GM18907 (cell line): ENCODE measurements around the gene RCL1.
A peak's percentile ranks its signal among the peaks of the same experiment; 100 is the strongest.
"Not testable (repeated sequence)": the region's sequence is repeated elsewhere in the genome, so short reads cannot be mapped to it uniquely, and the experiment has no call there.

Source experiments
- ATAC-seq: cut with Tn5 transposase; IDR thresholded peaks from one replicate; pipeline ENCODE4 v1.9.1; 2021; ENCODE audit warnings: mild to moderate bottlenecking, moderate library complexity; ENCODE audit not compliant: unreplicated experiment

Gene RCL1

DNA sequence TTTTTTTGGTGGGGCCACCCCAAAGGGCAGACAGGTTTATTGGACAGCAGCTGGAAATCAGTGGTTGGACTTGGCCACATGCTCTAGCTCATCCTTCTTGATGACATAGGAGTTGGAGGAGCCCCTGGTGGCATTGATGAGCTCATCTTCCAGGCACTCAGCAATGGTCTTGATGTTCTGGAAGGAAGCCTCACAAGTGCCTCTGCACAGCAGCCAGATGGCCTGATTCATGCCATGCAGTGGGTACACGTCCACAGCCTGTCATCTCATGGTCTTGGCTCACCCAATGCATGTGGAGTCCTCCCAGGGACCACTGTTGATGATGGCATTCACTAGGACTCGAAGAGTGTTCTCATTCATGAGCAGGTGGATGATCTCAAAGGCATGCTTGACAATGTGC, 11.3 kb upstream of the RCL1 start:
- no peak for ATAC-seq

GRCh38 chr9:4783191-4783590, 9.6 kb upstream of the RCL1 start:
- not testable (repeated sequence) for ATAC-seq

GRCh38 chr9:4784403-4784802, 8.3 kb upstream of the RCL1 start:
- no peak for ATAC-seq

DNA sequence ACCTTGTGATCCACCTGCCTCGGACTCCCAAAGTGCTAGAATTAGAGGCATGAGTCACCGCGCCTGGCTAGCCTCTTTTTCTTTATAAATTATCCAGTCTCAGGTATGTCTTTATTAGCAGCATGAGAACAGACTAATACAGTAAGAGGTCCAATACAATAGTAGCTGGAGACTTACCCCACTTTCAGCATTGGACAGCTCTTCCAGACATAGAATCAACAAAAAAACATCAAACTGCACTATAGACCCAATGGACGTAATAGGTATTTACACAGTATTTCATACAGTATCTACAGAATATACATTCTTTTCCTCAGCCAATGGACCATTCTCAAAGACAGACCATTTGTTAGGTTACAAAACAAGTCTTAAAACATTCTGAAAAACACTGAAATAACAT, 6.1 kb upstream of the RCL1 start:
- no peak for ATAC-seq

DNA sequence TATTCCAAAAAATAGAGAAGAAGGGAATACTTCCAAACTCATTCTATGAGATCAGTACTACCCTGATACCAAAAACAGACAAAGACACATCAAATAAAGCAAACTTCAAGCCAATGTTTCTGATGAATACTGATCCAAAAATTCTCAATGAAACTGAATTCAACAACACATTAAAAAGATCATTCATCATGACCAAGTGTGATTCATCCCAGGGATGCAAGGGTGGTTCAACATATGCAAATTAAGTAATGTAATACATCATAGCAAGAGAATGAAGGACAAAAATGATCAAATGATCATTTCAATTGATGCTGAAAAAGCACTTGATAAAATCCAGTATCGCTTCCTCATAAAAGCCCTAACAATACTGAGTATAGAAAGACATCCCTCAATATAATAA, 4.9 kb upstream of the RCL1 start:
- ATAC-seq = no peak

- ATAC-seq = no peak
These were observed 4.0 kb upstream of the RCL1 start for GRCh38 chr9:4788703-4789102.

- ATAC-seq = peak; percentile 43
These were observed 631 bp upstream of the RCL1 start for GRCh38 chr9:4792054-4792571.

DNA sequence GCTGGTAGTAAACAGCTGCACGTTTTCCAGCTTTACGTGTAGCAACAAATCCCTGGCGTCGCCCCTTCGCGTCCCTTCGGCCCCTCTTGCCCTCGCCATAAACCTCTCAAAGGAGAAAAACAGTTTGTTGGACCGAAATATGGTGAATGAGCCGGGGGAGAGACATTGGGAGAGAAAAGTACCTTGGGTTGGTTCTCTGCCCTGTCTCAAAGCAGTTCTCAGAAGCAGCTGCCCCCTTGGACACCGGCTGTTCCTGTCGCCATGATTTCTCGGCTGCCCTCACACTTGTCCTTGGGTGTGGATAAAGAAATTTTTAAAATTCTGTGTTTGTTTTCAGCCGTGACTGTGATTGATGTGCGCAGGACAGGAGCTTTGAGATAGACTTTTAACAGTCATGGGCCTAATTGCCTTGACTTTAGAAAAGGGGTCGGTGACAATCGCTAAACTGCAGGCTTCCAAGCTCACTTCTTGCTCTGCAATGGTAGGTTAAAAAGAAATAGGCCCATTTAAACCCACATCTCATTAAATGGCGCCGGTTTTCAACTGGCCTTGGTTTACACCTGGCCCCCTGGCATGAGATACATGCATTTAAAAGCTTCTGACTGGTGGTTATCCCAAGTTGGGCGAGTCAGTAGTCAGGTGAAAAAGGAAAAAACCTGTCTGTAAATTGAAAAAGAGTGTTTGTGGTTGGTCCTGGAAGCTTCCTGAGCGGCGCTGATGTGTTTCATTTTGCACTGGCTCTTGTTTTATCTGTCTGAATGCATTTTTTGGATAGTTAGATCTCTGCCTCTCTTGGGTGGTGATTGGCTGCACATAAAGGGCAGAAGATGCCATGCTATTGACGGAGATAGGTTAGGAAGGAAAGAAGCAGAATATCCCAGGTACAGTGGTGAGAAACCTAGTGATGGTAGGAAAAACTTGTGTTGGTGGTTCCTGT, 983 bp downstream of the RCL1 start:
- no peak for ATAC-seq

DNA sequence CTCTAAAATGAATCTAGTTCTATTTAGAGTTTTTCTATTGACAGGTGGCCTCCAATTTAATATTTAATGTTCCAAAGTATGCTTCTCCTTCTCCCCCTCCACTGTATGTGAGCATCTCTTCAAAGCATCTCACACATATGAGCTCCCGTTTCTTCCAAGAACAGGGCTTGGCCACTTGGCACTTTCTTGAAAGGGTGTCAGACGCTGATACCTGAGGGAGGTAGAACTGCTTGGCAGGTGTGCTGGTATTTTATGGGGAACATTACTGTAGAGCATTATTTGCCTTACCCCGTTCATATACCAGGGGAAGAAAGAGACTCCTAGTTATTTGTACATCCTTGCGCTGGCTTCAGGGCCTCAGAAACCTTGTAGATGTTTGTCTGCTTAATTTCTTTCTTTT, 1.9 kb downstream of the RCL1 start:
- ATAC-seq = no peak

- ATAC-seq = not testable (repeated sequence)
These were observed 2.4 kb downstream of the RCL1 start for GRCh38 chr9:4795108-4795507.

GRCh38 chr9:4796530-4796929, 3.8 kb downstream of the RCL1 start:
- ATAC-seq = no peak

GRCh38 chr9:4796988-4797853, 4.5 kb downstream of the RCL1 start:
- no peak for ATAC-seq

- ATAC-seq = no peak
These were observed 5.1 kb downstream of the RCL1 start for GRCh38 chr9:4797854-4798150.

- no peak for ATAC-seq
These were observed 5.7 kb downstream of the RCL1 start for GRCh38 chr9:4798281-4799032.

- no peak for ATAC-seq
These were observed 6.3 kb downstream of the RCL1 start for GRCh38 chr9:4799033-4799430.

DNA sequence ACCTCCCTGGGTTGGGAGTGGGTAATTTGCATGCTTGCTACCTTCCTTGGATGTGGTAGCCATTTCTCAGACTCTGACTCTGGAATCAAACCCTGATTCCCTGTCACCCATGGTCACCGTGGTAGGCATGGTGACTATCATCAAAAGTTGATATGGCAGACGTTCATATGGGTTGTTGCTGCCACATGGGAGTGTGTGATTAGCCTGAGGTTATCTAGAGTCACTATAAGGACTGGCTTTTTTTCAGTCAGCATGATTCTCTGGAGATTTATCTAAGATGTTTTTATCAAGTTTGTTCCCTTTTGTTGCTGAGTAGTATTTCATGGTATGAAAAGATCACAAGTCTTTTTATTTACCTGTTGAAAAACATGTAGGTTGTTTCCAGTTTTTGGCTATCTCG, 7.0 kb downstream of the RCL1 start:
- ATAC-seq = no peak

DNA sequence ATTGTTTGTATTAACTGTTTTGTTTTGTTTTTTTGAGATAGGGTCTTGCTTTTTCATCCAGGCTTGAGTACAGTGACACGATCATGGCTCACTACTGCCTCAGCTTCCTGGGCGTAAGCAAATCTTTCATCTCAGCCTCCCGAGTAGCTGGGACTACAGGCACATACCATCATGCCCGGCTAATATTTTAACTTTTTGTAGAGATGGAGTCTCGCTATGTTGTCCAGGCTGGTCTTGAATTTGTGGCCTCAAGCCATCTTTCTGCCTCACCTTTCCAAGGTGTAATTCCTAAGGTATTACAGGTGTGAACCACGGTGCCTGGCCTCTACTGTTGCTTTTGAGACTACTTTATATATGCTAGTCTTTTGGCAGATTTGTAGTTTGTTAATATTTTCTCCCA, 8.4 kb downstream of the RCL1 start:
- ATAC-seq = no peak

DNA sequence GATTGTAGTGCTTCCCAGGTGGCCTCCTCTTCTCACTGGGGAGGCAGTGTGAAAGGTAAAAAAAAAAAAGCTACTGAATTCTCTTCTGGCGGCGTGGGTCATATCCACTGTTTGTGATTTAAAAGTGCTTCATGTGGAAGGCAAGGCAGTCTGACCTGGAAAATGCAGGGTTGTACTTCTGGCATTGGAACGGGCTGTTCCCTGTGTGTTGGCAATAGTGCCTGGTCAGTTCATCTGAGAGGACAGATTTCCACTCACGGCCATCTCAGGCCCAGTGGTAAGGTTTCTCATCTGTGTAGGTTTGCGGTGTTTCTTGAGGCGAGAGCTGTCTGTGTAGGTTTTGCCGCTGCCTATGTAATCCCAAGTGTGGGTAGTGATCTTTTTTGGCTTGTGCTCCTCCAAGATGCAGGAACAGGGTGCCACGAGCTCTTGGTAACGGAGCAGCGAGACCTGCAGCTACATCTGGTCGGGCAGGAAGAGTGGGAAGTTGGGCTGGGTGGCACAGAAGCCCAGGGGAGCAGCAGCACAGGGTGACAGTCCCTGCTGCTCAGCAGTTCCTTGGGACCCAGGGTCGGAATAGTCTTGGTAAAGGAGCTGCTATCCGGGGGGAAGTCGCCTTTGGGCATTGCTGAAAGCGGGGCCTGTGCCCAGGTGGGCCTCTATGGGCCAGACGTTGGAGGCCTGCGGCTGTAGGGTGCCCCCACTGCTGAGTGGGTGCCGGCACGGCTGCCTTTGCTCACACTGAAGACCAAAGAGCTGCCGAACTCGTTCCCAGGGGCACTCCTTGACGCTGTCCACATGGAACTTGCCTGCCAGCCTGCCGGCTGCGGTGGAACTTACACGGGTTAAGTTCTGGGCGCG, 11.2 kb downstream of the RCL1 start:
- ATAC-seq = no peak

DNA sequence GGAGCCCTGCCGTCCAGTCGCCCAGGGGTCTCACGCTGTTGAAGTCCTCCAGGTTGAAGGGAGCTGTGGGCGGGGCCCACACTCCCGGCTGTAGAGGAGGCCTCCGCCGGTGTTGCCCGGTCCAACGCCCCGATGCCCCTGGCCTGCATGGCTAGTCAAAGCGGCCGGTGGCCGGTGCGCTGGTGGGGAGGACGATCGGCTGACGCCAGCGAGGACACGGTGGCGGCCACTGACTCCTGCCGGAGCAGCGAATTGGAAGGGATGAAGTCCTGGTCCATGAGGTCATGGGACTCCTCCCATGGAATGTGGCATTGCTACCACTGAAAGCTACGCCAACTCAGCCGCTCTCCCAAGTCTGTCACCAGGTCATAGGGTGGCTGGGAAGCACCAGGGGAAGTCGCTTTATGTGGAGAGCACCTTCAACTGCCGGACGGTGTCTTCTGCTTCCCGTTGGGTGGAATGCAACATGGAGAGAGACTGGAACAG, 11.8 kb downstream of the RCL1 start:
- ATAC-seq = no peak
